Adipose tissue (tissue), 3 donors: ENCODE measurements around the gene DLL1. TPM values are rescaled to one million over a fixed set of nuclear protein-coding genes. Genes with fewer than 3 reads are reported as not detected.

Experiments used
- H3K27ac ChIP-seq: one replicate; pipeline ENCODE4 v1.5.1; 2013; ENCODE audit warnings: low read depth, low read length
- WGBS, 3 donors: extraction: QIAGEN DNeasy Blood & Tissue Kit; methylation state at CpG; one replicate each; pipeline ENCODE4 v1.1.7; 2013; 5-methylcytosine and 5-hydroxymethylcytosine counted together
- polyA plus RNA-seq, 3 donors: library from polyadenylated mRNA; stranded (reverse); fragments of 200-250 nt; gene quantifications; one replicate each; pipeline ENCODE4 v1.2.3, GENCODE V29; 2013
- donor health status: healthy with polysubstance abuse.
- donor health status: Bipolar disorder and iron deficiency.
- donor health status: healthy.

The DLL1 gene
- polyA plus RNA-seq, 3 donors, result 7.0 to 13.4 (median 8.2) TPM

DNA sequence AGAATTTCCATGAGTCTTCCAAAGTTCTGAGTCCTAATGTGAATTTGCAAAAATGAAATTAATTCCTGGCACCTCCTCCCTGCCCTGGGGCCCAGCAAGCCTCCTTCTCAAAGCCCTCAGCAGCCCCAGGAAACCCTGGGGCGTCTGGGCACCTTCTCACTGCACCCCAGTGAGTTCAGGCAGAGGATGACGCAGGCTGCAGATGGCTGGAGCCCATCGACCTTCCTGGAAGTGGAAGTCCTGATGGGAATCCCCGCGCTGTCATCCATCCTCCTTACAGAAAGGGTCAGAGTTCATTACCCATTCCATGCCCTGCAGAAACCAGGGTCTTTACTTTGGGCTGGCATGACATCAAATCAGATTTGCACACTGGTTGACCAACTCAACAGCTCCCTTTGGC lies 31.6 kb downstream of the DLL1 start:
- no peak overlapping the region for H3K27ac ChIP-seq
- 65 to 83% (median 78%) methylated on average over 5 of the region's 5 CpGs for WGBS, 3 donors

DNA sequence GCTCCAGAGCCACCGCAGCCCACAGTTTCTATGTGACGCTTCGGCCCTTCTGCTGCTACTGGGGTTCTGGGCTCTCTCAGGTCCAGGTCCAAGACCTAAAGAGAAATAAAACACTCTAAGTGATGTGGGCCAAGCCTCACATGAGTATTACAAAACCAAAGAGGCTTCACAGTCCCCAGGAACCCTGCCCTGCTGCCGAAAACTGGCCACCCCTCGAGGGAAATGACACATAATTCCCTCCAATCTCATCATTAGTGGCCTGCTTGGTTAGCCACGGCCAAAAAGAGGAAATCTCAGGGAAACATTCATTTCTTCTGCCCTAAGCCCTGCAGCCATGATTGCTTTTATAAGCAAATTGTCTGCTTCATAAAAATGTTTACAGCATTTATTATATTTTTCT lies 32.5 kb downstream of the DLL1 start:
- WGBS, 3 donors, result 62 to 96% (median 81%) methylated on average over 6 of the region's 6 CpGs
- H3K27ac ChIP-seq, result no peak overlapping the region

DNA sequence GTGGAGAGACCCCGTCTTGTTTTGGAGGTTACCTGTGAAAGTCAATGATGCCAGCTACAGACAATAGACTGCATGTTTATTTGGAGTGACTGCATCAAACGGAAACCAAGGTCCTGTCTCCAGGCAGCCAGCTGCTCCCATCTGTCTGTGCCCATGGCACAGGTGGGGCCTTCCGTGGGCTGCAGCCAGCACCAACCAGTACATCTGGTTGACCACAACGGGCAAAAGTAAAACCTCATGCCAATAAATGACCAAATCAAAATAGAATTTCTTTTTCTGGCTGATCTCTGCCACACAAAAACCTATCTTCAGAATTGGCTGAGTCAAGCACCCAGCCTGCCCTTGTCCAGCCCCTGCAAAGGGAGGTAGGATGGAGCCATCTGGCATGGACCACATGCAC lies 33.5 kb downstream of the DLL1 start:
- 84 to 93% (median 90%) methylated on average over 4 of the region's 4 CpGs for WGBS, 3 donors
- H3K27ac ChIP-seq, result no peak overlapping the region

- WGBS, 3 donors, result 92 to 95% (median 94%) methylated on average over 21 of the region's 21 CpGs
- no peak overlapping the region for H3K27ac ChIP-seq
Measured at GRCh38 chr6:170256641-170257040, 34.2 kb downstream of the DLL1 start.

DNA sequence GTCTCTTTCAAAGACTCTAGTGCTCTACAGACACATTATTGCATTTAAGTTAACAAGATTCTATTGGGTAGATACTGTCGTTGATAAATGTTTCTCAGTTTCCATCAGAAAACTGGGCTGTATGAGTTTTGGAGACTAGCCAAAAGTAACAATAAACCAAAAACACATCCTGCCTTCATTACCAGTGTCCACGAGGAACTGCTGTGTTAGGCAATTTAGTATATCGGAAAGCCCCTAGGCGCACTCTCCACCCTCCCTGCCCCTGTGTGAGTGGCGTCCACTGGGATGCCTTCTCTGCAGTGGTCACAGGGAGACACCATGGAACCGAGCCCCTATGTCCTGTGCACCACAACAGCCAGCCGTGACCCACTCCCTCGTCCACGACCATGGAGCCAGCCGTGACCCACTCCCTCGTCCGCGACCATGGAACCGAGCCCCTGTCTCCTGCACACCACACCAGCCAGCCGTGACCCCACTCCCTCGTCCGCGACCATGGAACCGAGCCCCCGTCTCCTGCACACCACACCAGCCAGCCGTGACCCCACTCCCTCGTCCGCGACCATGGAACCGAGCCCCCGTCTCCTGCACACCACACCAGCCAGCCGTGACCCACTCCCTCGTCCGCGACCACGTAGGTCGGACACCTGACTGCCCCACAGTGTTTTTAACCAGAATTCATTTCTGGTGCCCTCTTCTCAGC lies 35.3 kb downstream of the DLL1 start:
- 85 to 92% (median 89%) methylated on average over 28 to 32 of the region's 32 CpGs for WGBS, 3 donors

DNA sequence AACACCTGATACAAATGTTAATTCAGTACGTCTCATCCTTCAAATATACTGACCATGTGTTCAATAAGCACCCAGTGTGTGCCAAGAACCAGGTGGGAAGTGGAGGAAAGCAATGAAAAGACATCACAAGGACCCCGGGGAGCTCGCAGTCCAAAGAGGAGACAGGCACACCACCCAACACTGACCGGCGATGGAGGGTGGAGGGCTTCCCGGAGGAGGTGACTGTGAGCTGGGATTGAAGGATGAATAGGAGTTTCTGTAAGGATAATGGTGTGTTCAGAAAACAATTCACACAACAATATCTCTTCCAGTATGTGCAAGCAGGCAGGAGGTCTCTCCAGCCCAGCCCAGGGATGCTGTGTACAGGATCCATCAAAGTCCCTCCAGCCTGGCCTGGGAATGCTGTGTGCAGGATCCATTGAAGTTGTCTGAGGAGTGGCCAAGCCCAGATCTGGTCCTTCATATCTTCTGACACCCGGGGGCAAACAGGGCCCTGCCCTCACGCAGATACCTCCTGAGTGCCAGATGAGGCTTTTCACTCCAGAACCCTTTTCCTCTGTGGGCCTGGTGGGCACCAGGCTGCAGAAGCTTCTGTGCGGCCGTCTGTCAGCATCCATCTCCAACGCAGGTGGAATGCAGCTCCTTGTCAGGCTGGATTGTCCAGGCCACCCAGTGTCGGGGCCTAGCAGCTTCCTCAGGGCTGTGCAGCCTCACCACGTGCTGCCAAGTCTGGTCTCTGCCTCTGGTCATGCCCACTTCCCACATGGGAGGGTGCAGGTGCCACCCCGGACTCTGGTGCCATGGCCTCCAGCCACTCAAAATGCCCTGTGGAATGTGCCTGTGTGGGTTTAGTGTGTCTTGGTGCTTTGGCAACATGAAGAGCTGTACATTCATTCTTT lies 36.3 kb downstream of the DLL1 start:
- 87 to 94% (median 87%) methylated on average over 14 of the region's 14 CpGs for WGBS, 3 donors
- H3K27ac ChIP-seq, result no peak overlapping the region

More for the DNA sequence above, 35.3 kb downstream of the DLL1 start:
- no peak overlapping the region for H3K27ac ChIP-seq

GRCh38 chr6:170253910-170254269 lies 37.0 kb downstream of the DLL1 start:
- 92 to 95% (median 94%) methylated on average over 9 of the region's 9 CpGs for WGBS, 3 donors
- no peak overlapping the region for H3K27ac ChIP-seq

GRCh38 chr6:170253226-170253909 lies 37.5 kb downstream of the DLL1 start:
- H3K27ac ChIP-seq, result no peak overlapping the region
- 81 to 86% (median 83%) methylated on average over 28 to 30 of the region's 30 CpGs for WGBS, 3 donors

DNA sequence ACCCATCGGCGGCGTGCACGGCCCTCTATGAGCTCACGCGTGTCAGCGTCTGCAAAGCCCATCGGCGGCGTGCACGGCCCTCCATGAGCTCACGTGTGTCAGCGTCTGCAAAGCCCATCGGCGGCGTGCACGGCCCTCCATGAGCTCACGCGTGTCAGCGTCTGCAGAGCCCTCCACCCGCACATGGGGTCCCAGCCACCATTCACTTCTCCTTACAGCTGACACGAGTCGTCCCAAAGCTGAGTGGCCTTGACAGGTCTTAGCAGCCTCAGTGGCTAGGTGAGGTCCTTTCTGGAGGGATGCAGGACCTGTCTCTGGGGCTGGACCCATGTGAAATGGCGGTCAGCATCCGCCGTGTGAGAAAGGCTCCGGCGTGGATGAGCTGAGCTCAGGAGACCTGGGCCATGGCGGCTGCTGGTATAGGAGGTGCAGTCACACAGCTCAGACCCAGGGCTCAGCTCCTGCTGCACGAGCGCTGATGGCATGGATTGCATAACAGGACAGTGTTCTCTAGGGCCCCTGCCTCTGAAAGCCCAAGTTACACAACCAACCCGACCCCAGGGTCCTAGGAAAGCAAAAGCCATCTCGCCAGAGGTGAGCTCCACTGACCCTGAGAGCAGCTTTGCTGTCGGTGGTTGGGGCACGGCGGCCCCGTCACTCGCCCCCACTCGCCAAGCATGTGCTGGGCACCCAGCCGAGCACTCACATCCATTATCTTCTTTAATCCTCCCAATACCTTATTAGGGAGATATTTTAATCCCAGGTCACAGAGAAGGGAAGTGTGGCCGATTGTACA lies 38.9 kb downstream of the DLL1 start:
- 89 to 93% (median 92%) methylated on average over 41 of the region's 41 CpGs for WGBS, 3 donors
- no peak overlapping the region for H3K27ac ChIP-seq

DNA sequence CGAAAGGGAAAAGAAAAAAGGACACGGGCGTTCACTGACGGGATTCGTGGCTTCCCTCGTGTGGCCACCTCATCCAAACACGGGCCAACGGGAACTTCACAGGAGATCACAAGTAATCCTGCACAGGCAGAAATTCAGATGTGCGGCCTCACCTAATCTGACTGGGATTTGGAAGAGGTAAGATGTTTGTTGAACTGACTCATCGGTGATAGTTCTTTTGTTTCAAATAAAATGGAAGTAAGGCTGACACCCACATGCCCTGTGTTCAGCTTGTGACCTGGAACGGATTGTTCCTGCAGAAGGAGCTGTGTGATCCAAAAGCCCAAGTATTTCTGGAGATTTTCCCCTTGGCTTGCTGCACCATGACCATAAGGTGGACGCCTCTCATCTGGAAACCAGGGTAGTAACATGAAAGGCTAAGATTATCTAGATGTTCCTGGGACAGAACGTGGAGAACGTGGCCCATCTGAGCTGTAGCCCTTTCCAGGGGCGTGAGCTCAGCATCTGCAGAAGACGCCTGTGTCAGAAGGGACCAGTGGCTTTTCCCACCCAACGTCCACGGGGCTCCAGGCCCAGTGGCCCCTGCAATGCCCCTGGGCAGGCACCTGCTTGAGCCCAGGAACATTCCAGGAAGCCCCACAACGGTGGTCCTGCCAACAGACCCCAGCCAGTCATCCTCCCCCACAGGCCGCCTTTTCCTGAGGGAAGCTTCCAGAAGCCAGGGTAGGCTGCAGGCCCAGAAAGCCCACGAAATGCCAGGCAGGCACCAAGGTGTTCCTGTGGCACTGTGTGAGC lies 39.7 kb downstream of the DLL1 start:
- no peak overlapping the region for H3K27ac ChIP-seq
- WGBS, 3 donors, result 87 to 92% (median 90%) methylated on average over 21 of the region's 21 CpGs

DNA sequence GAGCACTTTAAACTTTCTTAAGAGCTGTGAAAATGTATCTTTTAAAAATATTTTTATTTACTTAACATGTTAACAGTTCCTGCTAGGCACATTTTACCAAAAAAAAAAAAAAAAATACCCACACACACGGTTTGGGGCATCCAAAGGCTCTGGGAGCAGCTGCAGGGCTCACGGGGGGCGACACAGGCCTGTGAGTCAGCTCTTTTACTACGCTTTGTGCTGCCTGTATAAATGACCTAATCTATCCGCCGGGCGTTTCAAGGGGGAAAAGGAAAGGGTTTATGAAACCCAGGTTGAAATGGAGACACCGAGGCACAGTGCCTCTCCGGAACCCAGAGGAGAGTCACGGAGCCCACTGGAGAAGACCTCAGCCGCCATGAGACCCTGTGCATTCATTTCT lies 40.4 kb downstream of the DLL1 start:
- H3K27ac ChIP-seq, result no peak overlapping the region
- 68 to 87% (median 78%) methylated on average over 11 of the region's 11 CpGs for WGBS, 3 donors

GRCh38 chr6:170249817-170250216 lies 41.1 kb downstream of the DLL1 start:
- 94 to 96% (median 95%) methylated on average over 15 of the region's 15 CpGs for WGBS, 3 donors
- H3K27ac ChIP-seq, result no peak overlapping the region

GRCh38 chr6:170248861-170249600 lies 41.8 kb downstream of the DLL1 start:
- 75 to 85% (median 77%) methylated on average over 27 of the region's 27 CpGs for WGBS, 3 donors
- no peak overlapping the region for H3K27ac ChIP-seq

DNA sequence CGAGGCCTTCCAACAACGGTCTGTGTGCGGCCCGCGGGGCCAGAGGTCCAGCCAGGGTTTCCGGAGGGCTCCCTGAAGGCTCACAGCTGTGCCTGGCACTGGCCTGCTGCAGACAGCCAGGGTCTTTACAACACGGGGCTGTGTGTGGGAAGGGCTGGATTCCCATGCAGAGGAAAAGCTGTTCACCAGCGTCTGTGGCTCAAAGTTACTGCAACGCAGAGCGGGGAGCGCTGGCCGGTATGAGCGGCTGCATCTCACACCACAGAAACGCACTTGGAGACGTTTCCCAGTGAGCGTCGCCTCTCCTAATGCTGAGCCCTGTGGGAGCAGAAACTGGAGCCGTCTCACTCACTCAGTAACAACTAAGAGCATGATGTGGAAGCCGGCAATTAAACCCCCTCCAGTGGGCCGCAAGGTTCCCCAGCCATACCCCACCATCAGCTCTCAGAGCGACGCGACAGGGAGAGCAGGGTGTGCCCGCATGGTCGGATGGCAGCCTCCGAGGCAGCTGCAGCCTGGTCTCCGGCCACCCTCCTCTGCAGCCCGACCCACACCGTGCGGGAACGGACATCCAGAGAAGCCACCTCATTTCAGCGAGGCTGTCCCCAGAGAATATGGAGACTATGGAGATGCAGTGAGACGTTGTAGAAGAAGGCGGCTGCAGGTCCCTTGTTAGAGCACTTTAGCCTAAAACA lies 42.6 kb downstream of the DLL1 start:
- WGBS, 3 donors, result 58 to 85% (median 69%) methylated on average over 34 of the region's 34 CpGs
- H3K27ac ChIP-seq, result no peak overlapping the region

- H3K27ac ChIP-seq, result no peak overlapping the region
- 61 to 70% (median 66%) methylated on average over 22 of the region's 22 CpGs for WGBS, 3 donors
Measured at GRCh38 chr6:170247178-170247701, 43.6 kb downstream of the DLL1 start.

DNA sequence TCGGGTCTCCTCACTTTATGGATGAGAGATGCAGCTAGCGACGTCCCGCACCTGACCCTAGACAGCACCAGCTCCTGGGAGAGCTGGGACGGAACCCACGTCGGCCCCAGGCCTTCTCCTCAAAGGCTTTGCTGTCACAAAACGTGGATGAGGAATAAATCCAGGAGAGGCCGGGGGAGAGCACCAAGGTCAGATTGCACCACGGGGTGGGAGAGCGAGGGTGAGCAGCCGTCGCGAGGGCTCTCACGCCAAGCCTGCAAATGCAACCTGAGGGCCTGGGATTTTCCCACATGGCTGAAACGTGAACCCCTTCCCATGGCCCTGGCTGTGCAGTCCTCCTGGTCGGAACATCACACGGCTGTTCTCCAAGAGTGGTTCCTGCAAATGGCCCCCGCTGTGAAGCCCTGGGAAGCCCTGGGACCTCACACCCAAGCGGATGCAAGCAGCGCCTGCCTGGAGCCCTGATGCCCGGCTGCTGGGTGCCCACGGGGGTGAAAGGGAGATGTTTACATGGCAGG lies 45.3 kb downstream of the DLL1 start:
- 47 to 93% (median 87%) methylated on average over 23 of the region's 23 CpGs for WGBS, 3 donors
- H3K27ac ChIP-seq, result no peak overlapping the region
